ENCODE measurements around the gene PRKG1.
A peak's percentile ranks its signal among the peaks of the same experiment; 100 is the strongest.
"Not testable (repeated sequence)": the region's sequence is repeated elsewhere in the genome, so short reads cannot be mapped to it uniquely, and the experiment has no call there.

The PRKG1 gene

GRCh38 chr10:51679841-51680240, 605.6 kb downstream of the PRKG1 start:
- DNase-seq, result no peak

DNA sequence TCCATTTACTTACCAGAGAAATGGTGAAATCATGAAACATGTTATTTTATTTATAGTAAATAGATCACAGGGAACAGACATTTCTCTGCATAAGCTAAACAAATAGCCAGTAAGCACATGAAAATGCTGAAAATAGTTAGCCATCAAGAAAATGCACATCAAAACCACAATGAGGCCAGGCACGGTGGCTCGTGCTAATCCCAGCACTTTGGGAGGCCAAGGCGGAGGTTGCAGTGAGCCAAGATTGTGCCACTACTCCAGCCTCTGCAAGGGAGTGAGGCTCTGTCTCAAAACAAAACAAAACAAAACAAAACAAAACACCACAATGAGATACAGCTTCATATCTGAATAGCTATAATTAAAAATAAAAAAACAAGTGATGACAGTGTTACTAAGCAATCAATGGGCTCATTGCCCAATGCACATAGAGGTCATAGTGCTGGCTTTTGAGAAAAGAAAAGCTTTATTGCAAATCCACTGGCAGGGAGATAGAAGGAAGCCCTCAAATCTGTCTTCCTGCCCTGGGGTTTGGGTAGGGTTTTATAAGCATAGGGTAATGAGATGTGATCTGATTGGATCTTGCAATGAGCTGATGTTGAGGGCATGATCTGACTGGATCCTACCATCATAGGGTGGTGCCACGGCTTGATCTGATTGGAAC, 608.9 kb downstream of the PRKG1 start:
- no peak for DNase-seq

DNA sequence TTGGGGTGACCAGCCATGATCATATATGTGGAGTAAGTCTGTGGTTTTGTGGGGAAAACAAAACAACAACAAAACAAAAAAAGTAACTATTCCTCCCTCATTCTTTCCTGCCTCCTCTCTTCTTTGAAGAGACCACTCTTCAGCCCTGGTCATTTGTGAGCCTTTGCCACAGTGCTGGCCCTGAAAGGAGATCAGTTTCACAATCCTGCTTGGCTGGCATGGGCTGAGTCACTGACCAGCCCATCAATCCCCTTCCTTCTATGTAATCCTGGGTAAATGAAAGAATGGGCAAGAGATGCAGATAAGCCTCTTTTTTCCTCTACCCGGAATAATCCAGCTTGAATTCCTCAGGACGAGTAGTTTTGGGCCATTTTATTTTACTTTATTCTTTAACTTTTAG, 611.5 kb downstream of the PRKG1 start:
- no peak for DNase-seq

DNA sequence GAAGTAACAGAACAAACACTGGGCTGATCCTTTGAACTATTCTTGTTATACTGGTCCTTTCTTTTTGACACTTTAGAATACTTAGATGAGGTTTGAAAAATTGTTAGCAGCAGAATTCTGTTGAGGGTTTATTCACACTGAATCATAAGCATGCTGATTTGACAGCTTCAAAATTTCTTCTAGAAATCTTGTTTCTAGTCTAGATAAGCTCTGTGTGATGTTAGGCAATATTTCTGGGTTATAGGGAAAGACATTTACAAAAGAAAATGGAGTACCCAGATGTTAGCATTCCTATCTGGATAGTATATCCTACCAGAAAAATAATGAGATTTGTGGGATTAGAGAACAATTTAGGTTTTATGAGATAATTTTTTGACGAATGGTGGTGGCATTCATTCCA, 613.0 kb downstream of the PRKG1 start:
- DNase-seq, result no peak

DNA sequence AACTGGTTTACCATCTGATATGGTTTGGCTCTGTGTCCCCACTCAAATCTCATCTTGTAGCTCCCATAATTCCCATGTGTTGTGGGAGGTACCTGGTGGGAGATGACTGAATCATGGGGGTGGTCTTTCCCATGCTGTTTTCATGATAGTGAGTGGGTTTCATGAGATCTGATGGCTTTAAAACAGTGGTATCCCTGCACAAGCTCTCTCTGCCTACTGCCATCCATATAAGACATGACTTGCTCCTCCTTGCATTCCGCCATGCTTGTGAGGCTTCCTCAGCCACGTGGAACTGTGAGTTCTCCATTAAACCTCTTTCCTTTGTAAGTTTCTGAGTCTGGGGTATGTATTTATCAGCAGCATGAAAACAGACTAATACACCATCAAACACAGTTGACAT, 614.5 kb downstream of the PRKG1 start:
- DNase-seq, result not testable (repeated sequence)

- no peak for DNase-seq
Measured at GRCh38 chr10:51689536-51689935, 615.2 kb downstream of the PRKG1 start.

- DNase-seq, result no peak
Measured at GRCh38 chr10:51691135-51691534, 616.8 kb downstream of the PRKG1 start.

GRCh38 chr10:51694086-51694768, 619.9 kb downstream of the PRKG1 start:
- DNase-seq, result no peak

- DNase-seq, result no peak
Measured at GRCh38 chr10:51696251-51696650, 622.0 kb downstream of the PRKG1 start.

- DNase-seq, result no peak
Measured at GRCh38 chr10:51698473-51699063, 624.3 kb downstream of the PRKG1 start.

GRCh38 chr10:51699145-51699474, 624.8 kb downstream of the PRKG1 start:
- DNase-seq, result no peak

GRCh38 chr10:51699475-51700227, 625.4 kb downstream of the PRKG1 start, which contains the start of gene CSTF2T:
CSTF2T (minus strand) TSS chr10:51699595; CDS start chr10:51699549, 46 bp downstream.
- DNase-seq, result peak; percentile 85

- no peak for DNase-seq
Measured at GRCh38 chr10:51700228-51700817, 626.0 kb downstream of the PRKG1 start.

- DNase-seq, result no peak
Measured at GRCh38 chr10:51705774-51706173, 631.5 kb downstream of the PRKG1 start.

GRCh38 chr10:51706225-51706624, 631.9 kb downstream of the PRKG1 start:
- DNase-seq, result no peak

DNA sequence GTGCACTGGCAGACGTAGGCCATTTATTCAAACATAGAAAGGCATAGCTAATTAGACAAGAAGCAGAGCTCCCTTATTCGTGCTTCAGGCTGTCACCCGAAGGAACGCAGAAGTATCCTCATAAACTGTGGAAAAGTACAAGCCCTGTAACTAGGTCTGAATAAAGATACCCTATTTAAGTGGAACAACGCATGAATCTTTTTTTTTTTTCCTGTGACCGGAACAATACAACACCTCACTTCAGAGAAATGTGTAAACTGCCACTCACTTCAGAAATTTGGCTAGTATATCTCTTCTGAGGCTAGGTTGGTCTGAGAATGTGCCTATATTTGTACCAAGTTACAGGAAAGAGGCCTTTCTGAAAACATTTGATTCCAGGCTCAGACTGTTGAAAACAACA, 633.1 kb downstream of the PRKG1 start:
- no peak for DNase-seq

- DNase-seq, result no peak
Measured at GRCh38 chr10:51707821-51708424, 633.6 kb downstream of the PRKG1 start.

DNA sequence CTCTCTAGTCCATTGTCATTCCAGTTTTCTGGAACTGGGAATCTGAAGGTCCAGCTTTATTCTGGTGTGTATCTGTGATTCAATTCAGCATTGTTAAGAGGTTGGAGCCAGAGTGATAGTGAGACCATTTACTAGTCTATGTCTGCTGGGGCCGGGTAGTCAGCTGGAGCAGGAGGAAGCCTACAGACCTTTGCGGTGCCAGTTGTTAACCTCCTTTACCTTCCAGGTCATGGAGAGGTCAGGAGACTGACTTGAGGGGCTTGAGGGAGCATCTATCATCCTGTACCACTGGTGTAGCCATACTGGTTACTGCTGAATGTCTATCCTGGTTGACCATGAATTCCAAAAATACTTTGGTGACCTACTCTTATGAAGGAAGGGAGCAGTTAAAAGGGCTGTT, 634.3 kb downstream of the PRKG1 start:
- DNase-seq, result no peak

- no peak for DNase-seq
Measured at GRCh38 chr10:51709324-51709972, 635.2 kb downstream of the PRKG1 start.

- no peak for DNase-seq
Measured at GRCh38 chr10:51711519-51711891, 637.2 kb downstream of the PRKG1 start.

DNA sequence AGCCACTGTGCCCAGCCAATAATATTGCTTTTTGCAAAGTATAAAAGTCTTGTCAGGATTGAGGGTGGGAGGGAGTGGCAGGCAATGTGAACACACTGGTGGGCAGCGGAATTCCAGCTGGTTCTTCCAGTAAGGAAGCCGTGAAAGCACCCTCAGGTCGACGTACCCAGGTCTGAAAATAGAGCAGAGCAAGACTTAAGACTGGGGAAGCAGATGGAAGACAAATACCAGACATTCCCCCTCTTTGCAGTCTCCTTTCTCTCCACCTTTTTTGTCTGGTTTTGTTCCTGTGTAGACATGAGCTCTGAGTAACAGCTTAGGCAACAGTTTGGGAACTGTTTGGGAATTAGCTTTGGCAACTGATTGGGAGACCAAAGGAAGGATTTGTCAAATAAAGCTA, 642.7 kb downstream of the PRKG1 start:
- no peak for DNase-seq

DNA sequence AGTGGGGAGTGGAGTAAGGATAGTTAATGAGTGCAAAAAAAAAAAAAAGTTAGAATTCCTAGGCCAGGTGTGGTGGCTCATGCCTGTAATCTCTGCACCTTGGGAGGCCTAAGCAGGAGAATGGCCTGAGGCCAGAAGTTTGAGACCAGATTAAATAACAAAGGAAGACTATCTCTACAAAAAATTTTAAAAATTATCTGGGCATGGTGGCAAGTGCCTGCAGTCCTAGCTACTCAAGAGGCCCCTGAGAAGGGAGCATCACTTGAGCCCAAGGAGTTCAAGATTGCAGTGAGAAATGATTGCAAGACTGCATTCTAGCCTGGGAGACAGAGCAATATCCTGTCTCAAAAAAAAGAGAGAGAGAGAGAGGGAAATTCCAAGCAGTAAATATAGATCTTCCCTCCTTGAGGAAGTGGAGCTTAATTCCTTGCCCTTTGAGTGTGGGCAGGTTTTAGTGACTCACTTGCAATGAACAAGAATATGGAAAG, 644.6 kb downstream of the PRKG1 start:
- no peak for DNase-seq

Data from activated CD4-positive, alpha-beta T cell treated with anti-CD3 and anti-CD28 coated beads for 1 hour (primary cell).